Progenitor cell of endocrine pancreas (in vitro differentiated cells): ENCODE results near the gene LDHAL6B. TPM values are rescaled to one million over a fixed set of nuclear protein-coding genes. Genes with fewer than 3 reads are reported as not detected.

Experiments
- DNase-seq: peaks from one replicate; pipeline ENCODE4 v3.0.0; 2021; ENCODE audit warnings: low spot score; ENCODE audit not compliant: unreplicated experiment
- H3K27ac Mint-ChIP-seq: 2 replicates; pipeline ENCODE4 v1.8.0; 2021; ENCODE audit warnings: mild to moderate bottlenecking, moderate library complexity, mixed read lengths
- H3K27me3 Mint-ChIP-seq: 2 replicates; pipeline ENCODE4 v1.8.0; 2021; ENCODE audit warnings: mixed read lengths
- H3K36me3 Mint-ChIP-seq: 2 replicates; pipeline ENCODE4 v1.8.0; 2022; ENCODE audit warnings: mixed read lengths; ENCODE audit not compliant: insufficient read depth
- H3K4me1 Mint-ChIP-seq: 2 replicates; pipeline ENCODE4 v1.8.0; 2021; ENCODE audit warnings: low read depth, mixed read lengths
- H3K4me3 Mint-ChIP-seq: 2 replicates; pipeline ENCODE4 v1.8.0; 2021; ENCODE audit warnings: low read depth, mild to moderate bottlenecking, moderate library complexity, mixed read lengths
- H3K9me3 Mint-ChIP-seq: 2 replicates; pipeline ENCODE4 v1.8.0; 2021; ENCODE audit warnings: low read depth, mixed read lengths
- CTCF ChIP-seq: fragments of 200-600 bp; sonication (generic); IDR thresholded peaks from one replicate; pipeline ENCODE4 v1.5.0; 2021; ENCODE audit warnings: antibody characterized with exemption, mild to moderate bottlenecking; ENCODE audit not compliant: unreplicated experiment
- long read RNA-seq: library from polyadenylated mRNA; unstranded; transcript quantifications from one replicate; pipeline ENCODE4 v2.0.0, GENCODE V29; 2020
- total RNA-seq: library from RNA; stranded (reverse); gene quantifications from 2 replicates; pipeline ENCODE4 v1.2.1, GENCODE V29; 2021

Gene LDHAL6B
- total RNA-seq = not detected in 2 replicates
- long read RNA-seq = 0 reads

DNA sequence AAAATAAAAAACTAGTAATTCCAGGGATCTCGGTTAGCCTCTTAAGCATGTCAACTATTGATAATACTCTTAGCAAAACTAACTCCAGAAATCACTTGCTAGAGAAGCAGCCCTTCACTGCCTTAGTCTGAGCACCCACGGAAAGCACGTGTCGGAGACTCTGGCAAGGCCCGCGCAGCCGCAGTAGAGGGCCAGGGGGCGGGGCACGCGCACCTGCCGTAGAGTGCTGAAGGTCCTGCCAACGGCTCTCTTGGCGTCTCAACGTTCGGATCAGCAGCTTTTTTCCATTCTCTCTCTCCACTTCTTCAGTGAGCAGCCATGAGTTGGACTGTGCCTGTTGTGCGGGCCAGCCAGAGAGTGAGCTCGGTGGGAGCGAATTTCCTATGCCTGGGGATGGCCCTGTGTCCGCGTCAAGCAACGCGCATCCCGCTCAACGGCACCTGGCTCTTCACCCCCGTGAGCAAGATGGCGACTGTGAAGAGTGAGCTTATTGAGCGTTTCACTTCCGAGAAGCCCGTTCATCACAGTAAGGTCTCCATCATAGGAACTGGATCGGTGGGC is at the start of gene LDHAL6B:
Gene LDHAL6B, plus strand, starts transcription at position 221 of the 561 bp plus-strand sequence. Its CDS starts 98 bp downstream, at position 319.
- Mint-ChIP-seq H3K9me3 (no peaks in the 10 kb centered on the region), H3K4me1 (no peaks in the 10 kb centered on the region), H3K36me3 (peaks cover 19% of the 10 kb centered on the region)

GRCh38 chr15:59157396-59157795 is 49.2 kb upstream of the LDHAL6B start:
- Mint-ChIP-seq H3K4me3 (no peak overlapping the region), H3K27me3 (no peaks in the 10 kb centered on the region), H3K9me3 (no peaks in the 10 kb centered on the region), H3K27ac (no peak overlapping the region), H3K4me1 (no peaks in the 10 kb centered on the region), H3K36me3 (peaks cover 4% of the 10 kb centered on the region)
- no peak for DNase-seq
- TF ChIP-seq CTCF = no peak

More for the DNA sequence above, at the start of gene LDHAL6B:
- TF ChIP-seq CTCF = no peak
- Mint-ChIP-seq H3K4me3 (no peak within 1 kb of the TSS), H3K27ac (no peak within 1 kb of the TSS), H3K27me3 (no peaks in the 10 kb centered on the region)
- no peak for DNase-seq

DNA sequence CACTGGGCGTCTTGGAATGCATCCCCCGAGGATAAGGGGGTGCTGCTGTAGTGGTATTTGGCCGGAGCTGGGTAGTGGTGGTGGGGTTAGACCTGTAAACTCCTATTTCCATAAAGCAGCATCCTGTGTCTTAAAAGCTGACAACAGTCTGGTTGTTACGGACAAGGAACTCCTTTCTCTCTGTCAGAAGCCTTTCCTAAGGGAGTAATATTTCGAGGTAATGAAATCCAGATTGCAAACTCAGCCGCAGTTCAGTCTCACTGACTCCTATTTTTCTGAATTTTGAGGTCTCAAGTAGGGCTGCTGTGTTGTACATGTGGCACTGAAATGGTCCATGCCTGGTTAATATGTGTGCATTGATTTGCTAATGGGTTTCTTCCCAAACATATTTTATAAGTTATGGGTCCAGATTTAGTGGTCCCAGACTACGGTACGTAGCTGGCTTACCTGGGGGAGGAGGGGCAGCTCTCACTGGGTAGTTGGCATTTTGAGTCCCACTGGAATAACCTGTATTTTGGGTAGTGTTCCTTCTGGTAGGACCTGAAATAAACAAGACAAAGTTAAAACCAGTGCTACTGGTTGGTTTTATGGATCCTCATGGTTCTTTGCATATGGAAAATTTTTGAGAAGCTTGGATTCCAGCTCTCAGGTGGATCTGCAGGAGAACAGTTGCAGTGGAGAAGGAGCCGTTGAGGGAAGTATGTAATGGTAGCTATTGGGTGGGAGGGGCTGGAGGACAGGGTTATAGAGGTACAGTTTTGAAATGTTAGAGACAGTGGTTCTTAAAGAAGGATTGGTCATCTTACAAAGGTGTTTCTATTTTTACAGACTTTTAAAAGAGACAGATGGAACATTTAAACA is 48.6 kb upstream of the LDHAL6B start:
- Mint-ChIP-seq H3K36me3 (peaks cover 4% of the 10 kb centered on the region), H3K4me3 (no peak overlapping the region), H3K4me1 (no peaks in the 10 kb centered on the region)

GRCh38 chr15:59158701-59159034 is 48.0 kb upstream of the LDHAL6B start:
- Mint-ChIP-seq H3K4me3 (no peak overlapping the region), H3K9me3 (no peaks in the 10 kb centered on the region), H3K27ac (no peak overlapping the region), H3K4me1 (no peaks in the 10 kb centered on the region), H3K36me3 (peaks cover 4% of the 10 kb centered on the region), H3K27me3 (no peaks in the 10 kb centered on the region)
- DNase-seq = no peak
- no peak for TF ChIP-seq CTCF

More for the DNA sequence above, 48.6 kb upstream of the LDHAL6B start:
- H3K9me3 Mint-ChIP-seq = no peaks in the 10 kb centered on the region
- no peaks in the 10 kb centered on the region for H3K27me3 Mint-ChIP-seq
- no peak overlapping the region for H3K27ac Mint-ChIP-seq
- no peak for DNase-seq
- TF ChIP-seq CTCF = no peak

DNA sequence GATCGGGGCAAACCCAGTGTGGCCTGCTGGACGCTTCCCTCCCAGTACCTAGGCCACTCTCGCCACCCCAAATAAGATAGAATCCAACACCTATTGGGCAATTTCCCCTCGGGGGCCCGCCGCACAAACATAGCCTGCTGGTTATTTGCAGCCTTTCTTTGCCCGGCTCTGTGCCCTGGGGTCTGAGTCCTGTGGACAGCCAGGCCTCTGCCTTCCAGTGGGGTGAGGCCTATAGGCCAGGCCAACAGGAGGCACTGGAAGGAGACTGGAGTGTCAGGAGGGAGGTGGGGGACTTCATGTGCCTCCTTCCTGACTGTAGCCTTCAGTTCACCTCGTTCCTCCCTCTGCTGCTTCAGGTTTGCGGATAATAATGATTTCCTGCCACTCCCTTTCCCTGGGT is 47.4 kb upstream of the LDHAL6B start:
- H3K4me1 Mint-ChIP-seq = no peaks in the 10 kb centered on the region
- H3K36me3 Mint-ChIP-seq = peaks cover 4% of the 10 kb centered on the region
- no peak for DNase-seq
- no peak overlapping the region for H3K27ac Mint-ChIP-seq
- no peak for TF ChIP-seq CTCF
- no peaks in the 10 kb centered on the region for H3K27me3 Mint-ChIP-seq
- H3K4me3 Mint-ChIP-seq = no peak overlapping the region
- no peaks in the 10 kb centered on the region for H3K9me3 Mint-ChIP-seq
